ENCODE measurements around the gene RMDN2. TPM values are rescaled to one million over a fixed set of nuclear protein-coding genes. Genes with fewer than 3 reads are reported as not detected.

Gene RMDN2
- total RNA-seq, 1 donor from 2014 or later = 6.5 TPM

DNA sequence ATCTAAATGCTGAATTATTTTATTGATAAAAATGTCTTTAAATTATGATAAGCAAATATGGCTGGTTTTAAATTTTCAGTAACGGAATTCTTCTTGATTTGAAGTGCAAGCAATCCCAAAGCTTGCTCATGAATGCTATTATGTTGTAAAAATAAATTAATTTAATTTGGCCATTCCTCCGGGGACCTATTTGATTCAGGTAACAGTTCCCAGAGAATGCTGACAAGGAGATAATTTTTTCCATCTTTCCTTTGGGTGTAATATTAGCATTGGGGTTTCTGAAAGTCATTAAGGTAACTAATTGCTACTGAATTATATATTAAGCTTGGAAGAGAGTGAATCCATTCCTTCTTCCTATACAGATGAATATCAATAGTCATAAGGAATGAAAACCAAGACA, 12.5 kb upstream of the RMDN2 start:
- Histone ChIP-seq H3K4me3 (no peak overlapping the region), H3K27me3 (ENCODE audit: low read depth) (no peaks in the 10 kb centered on the region), H3K36me3 (no peaks in the 10 kb centered on the region), H3K4me1 (peaks cover 15% of the 10 kb centered on the region), H3K9me3 (replicated peaks) (no peaks in the 10 kb centered on the region), H3K27ac (replicated peaks) (no peak overlapping the region)
- no peak for DNase-seq
- TF ChIP-seq, protein P1, sequence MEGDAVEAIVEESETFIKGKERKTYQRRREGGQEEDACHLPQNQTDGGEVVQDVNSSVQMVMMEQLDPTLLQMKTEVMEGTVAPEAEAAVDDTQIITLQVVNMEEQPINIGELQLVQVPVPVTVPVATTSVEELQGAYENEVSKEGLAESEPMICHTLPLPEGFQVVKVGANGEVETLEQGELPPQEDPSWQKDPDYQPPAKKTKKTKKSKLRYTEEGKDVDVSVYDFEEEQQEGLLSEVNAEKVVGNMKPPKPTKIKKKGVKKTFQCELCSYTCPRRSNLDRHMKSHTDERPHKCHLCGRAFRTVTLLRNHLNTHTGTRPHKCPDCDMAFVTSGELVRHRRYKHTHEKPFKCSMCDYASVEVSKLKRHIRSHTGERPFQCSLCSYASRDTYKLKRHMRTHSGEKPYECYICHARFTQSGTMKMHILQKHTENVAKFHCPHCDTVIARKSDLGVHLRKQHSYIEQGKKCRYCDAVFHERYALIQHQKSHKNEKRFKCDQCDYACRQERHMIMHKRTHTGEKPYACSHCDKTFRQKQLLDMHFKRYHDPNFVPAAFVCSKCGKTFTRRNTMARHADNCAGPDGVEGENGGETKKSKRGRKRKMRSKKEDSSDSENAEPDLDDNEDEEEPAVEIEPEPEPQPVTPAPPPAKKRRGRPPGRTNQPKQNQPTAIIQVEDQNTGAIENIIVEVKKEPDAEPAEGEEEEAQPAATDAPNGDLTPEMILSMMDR (IDR thresholded peaks at IDR 0.05; ENCODE audit: borderline replicate concordance) = no peak
- intact Hi-C loops (cut with micrococcal nuclease) = no loop called here

DNA sequence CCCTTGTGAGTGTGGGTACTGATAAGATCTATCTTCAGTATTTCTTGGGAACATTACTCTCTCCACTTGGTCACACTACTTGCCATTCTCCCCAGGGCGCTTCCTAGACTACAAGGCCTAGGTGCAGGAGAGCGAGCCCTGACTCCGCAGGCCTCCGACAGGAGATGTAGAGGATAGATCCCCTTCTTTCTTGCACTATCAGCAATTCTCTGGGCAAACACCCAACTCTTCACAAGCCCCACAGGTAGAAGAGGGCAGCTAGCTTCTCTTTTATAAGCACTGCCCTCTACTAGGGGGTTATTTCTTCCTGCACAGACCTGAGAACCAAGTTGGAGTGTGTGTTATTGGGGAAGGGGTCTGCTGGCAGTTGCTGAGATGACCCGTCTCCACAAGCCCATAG, 10.7 kb upstream of the RMDN2 start:
- DNase-seq = no peak
- H3K4me1 ChIP-seq = peaks cover 22% of the 10 kb centered on the region
- H3K36me3 ChIP-seq = no peaks in the 10 kb centered on the region
- H3K27me3 ChIP-seq (ENCODE audit: low read depth) = no peaks in the 10 kb centered on the region
- no peaks in the 10 kb centered on the region for H3K9me3 ChIP-seq (replicated peaks)
- TF ChIP-seq, protein P1 (IDR thresholded peaks at IDR 0.05; ENCODE audit: borderline replicate concordance) = no peak
- intact Hi-C loops (cut with micrococcal nuclease) = no loop called here
- no peak overlapping the region for H3K4me3 ChIP-seq
- no peak overlapping the region for H3K27ac ChIP-seq (replicated peaks)

DNA sequence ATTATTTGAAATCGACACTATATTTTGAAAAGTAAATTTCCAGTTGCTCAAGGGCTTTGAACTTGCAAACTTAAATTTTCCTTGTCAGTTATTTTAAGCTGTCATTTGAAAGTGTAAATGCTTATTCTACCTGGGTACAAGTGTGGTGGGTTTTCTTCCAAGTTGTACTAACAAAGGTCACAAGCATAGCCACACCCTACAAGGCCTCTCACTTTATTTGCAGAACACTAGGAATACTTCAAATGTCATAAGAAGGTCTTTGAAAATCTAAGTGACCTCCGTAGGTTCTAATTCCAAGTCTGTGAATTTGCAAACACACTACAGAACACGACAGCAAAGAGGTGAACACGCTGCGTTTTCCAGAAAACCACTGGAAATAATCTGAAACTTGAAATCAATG, 9.3 kb upstream of the RMDN2 start:
- intact Hi-C loops (cut with micrococcal nuclease) = no loop called here
- Histone ChIP-seq H3K4me3 (peak overlapping the region; percentile 37), H3K9me3 (replicated peaks) (no peaks in the 10 kb centered on the region), H3K4me1 (peaks cover 33% of the 10 kb centered on the region), H3K27me3 (ENCODE audit: low read depth) (no peaks in the 10 kb centered on the region), H3K27ac (replicated peaks) (peak overlapping the region; percentile 76), H3K36me3 (no peaks in the 10 kb centered on the region)
- TF ChIP-seq, protein P1 (IDR thresholded peaks at IDR 0.05; ENCODE audit: borderline replicate concordance) = no peak
- DNase-seq = no peak

DNA sequence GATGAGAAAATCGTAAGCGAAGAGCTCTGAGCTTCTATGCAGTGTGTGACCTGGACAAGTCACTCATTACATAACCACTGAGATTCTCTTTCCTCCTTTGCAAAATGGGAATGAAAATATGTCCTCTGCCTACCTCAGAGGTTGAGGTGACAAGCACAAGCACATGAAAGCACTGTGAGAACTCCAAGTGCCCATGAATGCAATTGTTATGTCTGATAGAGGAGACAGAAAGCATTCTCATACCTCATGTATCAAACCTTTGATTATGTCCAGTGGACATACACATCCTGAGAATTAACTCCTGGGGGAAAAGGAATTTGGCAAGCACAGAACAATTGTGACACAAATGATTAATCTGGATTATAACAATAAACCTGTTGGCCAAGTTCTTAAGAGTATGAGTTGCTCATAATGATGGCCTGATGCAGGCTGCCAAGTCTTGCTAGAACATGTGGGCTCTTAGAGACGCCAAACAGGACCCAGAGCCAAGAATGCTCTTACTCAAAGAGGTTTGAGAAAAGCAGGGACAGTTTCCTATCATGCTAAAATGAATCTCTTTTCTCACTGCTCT, 8.5 kb upstream of the RMDN2 start:
- no peaks in the 10 kb centered on the region for H3K36me3 ChIP-seq
- H3K27me3 ChIP-seq (ENCODE audit: low read depth) = no peaks in the 10 kb centered on the region
- peaks cover 33% of the 10 kb centered on the region for H3K4me1 ChIP-seq
- DNase-seq = peak; percentile 47
- peak overlapping the region; percentile 76 for H3K27ac ChIP-seq (replicated peaks)
- H3K4me3 ChIP-seq = peak overlapping the region; percentile 37
- TF ChIP-seq, protein P1 (IDR thresholded peaks at IDR 0.05; ENCODE audit: borderline replicate concordance) = no peak
- no peaks in the 10 kb centered on the region for H3K9me3 ChIP-seq (replicated peaks)
- intact Hi-C loops (cut with micrococcal nuclease) = no loop called here

DNA sequence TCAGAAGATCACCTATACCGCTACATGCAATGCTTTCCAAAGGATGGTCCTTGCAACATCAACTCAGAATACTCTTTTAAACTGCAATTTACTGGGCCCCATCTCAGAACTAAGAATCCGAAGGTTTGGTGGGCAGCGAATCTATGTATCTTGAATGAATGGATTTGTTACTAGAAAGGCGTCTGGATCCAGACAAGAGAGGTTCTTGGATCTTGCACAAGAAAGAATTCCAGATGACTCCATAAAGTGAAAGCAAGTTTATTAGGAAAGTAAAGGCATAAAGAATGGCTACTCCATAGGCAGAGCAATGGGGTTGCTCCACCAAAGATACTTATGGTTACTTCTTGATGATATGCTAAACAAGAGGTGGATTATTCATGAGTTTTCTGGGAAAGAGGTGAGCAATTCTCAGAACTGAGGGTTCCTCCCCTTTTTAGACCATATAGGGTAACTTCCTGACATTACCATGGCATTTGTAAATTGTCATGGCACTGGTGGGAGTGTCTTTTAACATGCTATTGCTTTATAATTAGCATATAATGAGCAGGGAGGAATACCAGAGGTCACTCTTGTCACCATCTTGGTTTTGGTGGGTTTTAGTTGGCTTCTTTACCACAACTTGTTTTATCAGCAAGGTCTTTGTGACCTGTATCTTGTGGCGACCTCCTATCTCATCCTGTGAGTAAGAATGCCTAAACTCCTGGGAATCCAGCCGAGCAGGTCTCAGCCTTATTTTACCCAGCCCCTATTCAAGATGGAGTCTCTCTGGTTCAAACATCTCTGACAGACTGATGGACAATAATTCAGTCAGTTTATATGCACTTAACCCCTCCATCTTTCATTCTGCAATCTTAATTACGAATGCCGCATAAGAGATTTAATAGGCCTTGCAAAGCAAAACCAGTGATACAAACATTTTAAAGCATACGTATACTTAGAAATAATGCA, 7.5 kb upstream of the RMDN2 start:
- intact Hi-C loops (cut with micrococcal nuclease) = no loop called here
- peak overlapping the region; percentile 76 for H3K27ac ChIP-seq (replicated peaks)
- H3K4me1 ChIP-seq = peaks cover 33% of the 10 kb centered on the region
- H3K36me3 ChIP-seq = no peaks in the 10 kb centered on the region
- H3K9me3 ChIP-seq (replicated peaks) = no peaks in the 10 kb centered on the region
- no peaks in the 10 kb centered on the region for H3K27me3 ChIP-seq (ENCODE audit: low read depth)
- no peak for DNase-seq
- TF ChIP-seq, protein P1 (IDR thresholded peaks at IDR 0.05; ENCODE audit: borderline replicate concordance) = no peak
- H3K4me3 ChIP-seq = no peak overlapping the region
